Left lobe of liver (tissue), 2 donors: ENCODE measurements around the gene PNMA8A. TPM values are rescaled to one million over a fixed set of nuclear protein-coding genes. Genes with fewer than 3 reads are reported as not detected.

ENCODE experiments used
- ATAC-seq: fragments of 200-7000 bp; cut with Tn5 transposase; one replicate; pipeline ENCODE4 v1.9.1; 2020; ENCODE audit warnings: mild to moderate bottlenecking, moderate library complexity
- DNase-seq: peaks from one replicate; pipeline ENCODE4 v3.0.0-alpha.2; 2020; ENCODE audit warnings: low spot score
- total RNA-seq: library from RNA; stranded (reverse); gene quantifications from one replicate; pipeline ENCODE4 v1.2.1, GENCODE V29; 2021
- donor health status: DM: no; HTN: no; CAD: no; lungs with moderate emphysema.
- donor health status: DM: no; HTN: yes; CAD: no.

Gene PNMA8A
- total RNA-seq, 1 donor from 2014 or later: 0.48 TPM

DNA sequence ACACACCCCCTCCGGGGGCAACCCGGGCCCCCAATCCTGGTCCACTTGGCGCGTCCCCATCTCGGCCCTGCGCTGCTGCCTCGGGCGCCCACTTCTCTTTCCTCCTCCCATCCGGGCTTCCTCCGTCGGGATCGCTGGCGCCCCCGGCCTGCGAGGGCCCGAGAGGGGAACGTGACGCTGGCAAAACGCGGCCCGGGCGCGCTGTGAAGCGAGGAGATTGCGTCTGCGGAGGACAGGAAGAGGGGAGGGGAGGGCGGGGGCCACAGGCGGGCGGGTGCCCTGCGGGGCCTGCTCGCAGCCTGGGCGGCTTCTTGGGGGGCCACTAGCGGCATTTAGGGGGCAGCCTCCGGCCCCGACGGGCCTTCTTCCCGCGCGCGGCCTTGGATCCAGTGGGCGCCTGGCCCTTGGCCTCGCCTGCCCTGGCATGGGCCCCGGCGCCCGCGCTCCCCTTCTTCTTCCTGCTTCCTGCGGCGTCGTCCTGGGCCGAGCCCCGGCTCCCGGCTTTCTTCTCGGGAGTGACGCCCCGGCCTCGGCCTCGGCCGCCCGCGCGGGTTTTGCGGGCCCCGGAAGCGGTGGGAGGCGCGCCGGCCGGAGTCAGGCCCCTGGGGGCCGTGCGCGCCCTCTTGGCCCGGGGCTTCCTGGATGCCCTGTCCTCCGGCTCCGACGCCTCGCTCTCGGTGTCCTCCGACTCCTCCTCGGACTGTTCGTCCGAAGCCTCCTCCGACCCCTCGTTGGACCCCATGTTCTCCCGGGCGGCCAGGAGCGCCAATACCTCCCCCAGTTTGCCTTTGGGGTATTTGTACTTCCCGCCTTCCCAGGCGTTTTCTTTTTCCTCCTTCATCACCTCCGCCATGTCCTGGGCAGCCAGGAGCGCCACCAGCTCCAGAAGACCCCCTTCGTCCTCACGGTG is 22.1 kb upstream of the PNMA8A start:
- DNase-seq (no peak), ATAC-seq (peak; percentile 33)

DNA sequence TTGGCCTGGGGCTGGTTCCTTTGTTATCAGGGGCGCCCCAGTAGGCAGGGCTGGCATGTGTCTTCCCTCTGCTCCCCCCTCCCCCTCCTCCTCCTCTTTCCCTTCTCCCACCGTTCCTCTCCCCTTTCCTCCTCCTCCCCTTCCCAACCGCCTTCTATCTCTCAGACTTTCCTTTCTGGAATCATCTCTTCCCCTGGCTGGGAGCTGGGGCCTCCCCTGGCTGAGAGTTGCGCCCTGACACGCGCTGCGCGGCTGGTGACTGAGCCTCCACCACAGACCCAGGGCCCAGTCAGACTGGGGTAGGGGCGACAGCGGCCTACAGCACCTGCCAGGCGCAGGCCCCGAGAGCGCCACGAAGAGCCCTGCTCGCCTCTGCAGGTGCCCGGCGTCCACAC is 21.5 kb upstream of the PNMA8A start:
- DNase-seq (no peak), ATAC-seq (no peak)

DNA sequence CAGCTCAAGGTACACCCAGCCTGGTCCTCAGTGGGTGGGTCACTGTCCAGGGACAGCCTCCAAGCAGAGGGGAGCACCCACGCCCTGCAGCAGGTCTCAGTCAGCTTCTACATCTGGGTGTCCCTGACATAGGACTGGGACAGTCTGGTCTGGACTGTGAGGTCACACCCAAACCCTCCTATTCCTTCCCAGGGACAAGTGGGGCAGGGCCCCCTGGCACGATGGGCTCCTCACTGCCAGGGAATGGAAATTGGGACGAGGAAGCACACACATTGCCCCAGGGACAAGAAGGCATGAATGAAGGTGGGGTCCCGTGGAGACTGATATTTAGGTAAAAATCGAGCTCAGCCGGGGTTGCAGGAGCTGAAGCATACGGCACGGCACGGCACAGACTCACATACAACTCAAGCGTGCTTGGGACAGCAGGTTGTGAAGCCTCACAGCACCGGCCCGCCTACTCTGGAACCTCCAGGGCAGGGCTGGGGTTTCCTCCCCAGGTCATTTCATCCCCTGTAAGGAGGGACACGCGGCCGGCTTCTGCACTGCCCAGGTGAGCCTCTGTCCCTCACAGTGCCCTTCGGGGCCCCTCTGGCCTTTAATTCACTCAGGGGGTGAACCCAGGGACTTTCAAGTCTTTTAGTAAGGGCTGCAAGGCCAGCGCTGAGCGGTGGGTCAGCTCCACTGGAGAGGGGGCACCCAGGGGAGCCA is 20.8 kb upstream of the PNMA8A start:
- ATAC-seq (no peak), DNase-seq (no peak)

DNA sequence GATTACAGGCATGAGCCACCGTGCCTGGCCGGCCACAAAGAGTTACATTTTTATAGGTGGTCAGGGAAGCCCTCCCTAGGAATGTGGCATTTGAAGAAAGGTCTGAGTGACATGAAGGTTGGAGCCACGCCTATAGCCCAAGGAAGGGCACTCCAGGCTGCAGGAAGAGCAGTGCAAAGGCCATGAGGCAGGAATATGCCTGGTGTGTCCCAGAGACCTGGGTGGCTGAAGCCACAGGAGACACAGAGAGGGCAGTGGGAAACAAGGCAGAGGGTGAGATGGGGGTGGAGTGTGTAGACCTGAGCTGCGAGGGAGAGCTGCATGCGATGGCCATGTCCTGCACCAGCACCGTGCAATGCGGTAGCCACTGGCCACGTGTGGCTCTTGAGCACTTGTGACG is 19.4 kb upstream of the PNMA8A start:
- DNase-seq (no peak), ATAC-seq (no peak)

DNA sequence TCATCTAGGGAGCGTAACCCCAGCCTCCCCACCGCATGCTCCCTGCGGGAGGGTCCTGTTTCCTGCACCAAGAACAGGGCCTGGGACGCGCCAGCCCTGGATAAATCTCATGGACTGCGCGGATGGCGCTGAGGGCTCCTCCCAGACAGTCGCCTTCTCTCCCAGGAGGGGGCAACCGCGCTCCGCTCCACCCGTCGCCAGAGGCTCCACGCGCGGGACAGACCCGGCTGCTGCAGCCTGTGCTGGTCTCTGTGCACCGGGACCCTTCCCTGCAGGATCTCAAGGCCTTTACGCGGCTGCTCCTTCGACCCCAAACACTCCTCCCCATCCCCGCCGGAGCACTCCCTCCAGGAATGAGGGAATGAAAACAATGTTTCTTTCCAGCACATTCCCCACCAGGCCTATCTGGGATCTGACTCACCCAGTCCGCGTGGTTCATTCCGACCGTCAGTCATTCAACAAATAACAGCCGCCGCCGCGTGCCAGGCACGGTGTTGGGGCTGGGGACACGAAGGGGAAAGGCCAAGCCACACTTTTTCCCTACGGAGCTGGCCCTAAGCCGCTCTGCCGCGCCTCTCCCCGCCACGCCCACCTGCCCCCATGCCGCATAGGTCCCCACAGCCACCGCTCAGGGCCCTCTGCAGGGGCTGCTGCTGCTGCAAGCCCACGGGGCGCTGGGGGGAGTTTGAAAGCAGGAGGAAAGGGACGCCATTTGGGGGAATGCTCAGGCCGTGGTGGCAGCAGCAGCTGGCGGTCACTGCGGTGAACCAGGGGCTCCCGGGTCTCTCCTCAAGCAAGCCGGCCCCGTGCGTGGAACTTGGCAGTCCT is 18.3 kb upstream of the PNMA8A start:
- peak; percentile 54 for ATAC-seq
- no peak for DNase-seq

DNA sequence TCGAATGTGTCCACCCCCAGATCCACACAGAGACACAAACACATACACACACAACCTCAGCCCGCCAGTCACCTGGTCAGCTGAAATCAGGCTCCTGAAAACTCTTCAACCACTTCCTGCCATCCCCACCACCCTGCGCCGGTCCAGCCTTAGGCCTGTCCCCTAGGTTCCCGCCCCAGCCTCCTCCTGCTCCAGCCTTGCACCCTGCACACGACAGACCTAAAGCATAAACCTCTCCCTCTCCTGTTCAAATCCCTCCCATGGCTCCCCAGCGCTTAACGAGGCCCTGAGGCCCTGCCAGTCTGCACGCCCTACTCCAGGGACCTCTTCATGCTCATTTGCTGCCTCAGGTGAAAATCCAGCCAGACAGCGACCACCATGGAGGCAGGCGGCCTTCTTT is 17.2 kb upstream of the PNMA8A start:
- ATAC-seq (no peak), DNase-seq (no peak)

DNA sequence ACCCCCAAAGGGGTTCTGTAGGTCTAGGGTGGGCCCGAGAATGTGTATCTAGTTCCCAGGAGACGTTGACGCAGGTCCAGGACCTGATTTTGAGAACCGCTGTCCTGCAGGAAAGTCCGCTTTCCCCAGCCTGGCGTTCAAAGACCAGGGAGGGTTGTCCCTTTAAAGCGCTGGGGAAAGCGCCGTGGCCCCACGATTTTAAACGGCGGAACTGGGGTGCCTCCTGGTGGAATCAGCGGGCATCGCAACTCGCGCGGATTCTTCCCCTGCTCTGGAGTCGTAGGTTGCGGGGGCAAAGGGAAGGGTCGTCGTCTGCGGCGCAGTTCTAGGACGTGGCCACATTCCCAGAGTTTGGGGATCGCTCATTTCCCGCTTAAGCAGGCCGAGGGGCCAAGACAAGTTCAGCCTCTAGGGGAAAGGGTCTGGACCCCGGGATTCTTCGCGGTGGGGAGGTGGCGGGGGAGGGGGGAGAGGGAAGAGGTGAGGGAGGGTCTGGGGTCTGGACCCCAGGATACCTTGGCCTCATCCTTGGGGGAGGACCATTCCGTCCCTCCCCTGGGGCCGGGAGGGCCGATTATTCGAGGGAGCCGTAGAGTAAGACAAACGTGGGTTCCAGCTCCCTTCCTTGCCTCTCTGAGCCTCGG is 16.6 kb upstream of the PNMA8A start:
- ATAC-seq (peak; percentile 93), DNase-seq (peak; percentile 75)

DNA sequence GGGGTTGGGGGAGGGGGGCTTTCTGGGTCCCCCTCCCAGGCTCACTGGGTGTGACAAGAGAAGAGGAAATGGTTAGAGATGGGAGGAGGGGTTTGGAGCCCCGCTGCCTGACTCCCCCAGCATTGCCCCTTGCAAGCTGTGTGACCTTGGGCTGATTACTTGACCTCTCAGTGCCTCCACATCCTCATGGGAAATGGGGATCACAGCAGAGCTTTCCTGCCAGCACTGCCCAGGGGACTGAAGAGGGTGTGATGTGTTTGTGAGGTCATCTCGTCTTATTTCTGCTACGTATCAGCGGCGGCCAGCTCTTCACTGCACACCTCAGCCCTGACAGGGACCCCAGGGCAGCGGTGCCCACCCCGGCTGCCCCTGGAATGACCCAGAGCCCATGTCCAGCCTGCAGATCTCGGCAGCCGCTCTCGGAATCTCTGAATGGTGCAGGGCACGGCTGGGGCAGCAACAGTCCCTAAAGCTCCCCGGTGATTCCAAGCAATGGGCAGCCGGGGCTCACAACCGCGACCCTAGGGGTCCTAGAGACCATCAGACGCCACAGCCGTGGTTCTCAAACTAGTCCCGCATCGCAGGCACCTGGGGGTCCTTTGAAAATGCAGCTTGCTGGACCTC is 15.9 kb upstream of the PNMA8A start:
- no peak for ATAC-seq

DNA sequence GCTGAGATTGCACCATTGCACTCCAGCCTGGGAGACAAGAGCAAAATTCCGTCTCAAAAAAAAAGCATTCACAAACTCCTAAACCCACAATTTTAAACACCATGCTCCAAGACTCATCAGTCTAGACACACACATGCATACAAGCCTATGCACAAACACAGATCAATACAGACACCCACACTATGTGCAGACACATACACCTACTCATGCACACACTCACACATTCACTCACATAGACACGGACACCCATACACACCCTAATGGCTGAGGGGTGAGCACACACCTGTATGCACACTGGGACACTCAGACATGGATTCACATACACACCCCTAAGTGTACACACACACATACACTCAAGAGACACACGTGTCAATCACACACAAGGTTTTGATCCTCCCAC is 15.0 kb upstream of the PNMA8A start:
- no peak for ATAC-seq
- no peak for DNase-seq

More for the DNA sequence above, 15.9 kb upstream of the PNMA8A start:
- no peak for DNase-seq

DNA sequence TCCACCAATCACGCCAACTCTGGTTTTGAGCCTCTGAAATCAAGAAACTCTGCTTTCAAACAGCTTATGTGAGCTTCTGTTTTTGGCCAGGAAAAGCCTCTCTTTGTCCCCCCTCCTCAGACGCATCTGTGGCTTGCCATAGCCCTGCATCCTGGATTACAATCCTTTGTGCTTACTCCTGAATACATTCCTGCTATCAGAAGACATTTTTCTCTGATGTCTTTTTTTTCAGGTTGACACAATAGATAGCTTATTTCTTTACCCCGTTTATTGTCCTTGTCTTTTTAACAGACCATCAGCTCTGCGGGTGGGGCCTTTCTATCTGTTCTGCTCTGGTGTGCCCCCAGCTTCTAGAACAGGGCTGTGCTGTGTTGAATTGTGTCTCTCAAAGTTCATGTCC is 13.3 kb upstream of the PNMA8A start:
- no peak for DNase-seq

DNA sequence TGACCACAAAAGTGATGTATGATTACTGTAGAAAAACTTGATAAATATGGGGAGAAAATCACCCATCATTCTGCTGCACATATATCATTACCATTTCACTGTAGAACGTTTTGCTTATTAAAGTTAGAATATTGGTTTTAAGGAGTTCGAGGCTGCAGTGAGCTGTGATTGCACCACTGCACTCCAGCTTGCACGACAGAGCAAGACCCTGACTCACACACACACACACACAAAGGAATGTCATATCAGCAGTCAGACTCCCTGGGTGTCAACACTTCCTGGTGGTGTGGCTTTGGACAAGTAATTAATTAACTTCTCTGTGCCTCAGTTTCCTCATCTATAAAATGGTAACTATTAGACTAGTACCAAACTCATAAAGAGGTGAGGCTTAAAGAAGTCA is 11.3 kb upstream of the PNMA8A start:
- no peak for ATAC-seq
- DNase-seq: no peak

More for the DNA sequence above, 13.3 kb upstream of the PNMA8A start:
- no peak for ATAC-seq

DNA sequence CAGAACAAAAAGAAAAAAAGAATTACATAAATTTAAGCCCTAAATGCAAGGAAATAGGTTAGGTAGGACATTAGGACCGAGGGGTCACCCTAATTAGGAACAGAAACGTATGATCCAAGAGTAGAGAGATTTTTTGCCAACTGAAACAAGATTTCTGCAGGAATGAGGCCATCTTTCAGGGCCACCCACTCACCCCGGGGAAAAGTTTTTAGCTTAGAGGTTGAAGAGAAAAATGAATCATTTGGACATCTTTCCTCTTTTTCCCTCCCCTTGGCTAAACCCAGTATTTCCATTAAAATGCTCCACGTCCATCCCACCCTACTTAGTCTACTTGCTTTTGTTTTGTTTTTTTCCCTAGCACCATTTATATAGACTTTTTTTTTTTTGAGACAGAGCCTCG is 10.6 kb upstream of the PNMA8A start:
- DNase-seq (no peak), ATAC-seq (no peak)

DNA sequence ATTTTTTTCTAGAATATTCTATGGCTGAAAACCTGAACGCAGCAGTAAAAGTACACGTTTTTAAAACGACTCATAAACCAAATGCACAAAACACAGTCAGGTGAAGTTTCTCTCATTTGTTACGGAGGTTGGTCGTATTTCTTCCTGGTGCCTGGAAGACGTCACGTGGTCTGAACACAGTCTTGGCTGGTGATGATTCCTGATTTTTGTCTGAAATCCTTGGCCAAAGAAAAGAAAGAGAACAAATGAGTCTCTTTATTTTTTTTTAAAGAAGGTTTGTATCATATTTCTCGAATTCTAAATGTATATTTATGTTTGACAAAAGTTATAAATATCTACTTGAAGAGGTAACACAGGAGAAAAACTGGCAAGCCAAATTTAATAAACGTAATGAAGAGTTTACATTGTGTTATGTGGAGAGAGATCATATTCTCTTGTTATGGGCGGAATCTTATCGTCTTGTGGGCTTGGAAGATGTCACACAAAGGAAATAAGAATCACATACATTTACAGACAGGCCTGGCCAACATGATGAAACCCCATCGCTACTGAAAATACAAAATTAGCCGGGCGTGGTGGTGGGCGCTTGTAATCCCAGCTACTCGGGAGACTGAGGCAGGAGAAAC is 10.0 kb upstream of the PNMA8A start:
- DNase-seq (no peak), ATAC-seq (no peak)

DNA sequence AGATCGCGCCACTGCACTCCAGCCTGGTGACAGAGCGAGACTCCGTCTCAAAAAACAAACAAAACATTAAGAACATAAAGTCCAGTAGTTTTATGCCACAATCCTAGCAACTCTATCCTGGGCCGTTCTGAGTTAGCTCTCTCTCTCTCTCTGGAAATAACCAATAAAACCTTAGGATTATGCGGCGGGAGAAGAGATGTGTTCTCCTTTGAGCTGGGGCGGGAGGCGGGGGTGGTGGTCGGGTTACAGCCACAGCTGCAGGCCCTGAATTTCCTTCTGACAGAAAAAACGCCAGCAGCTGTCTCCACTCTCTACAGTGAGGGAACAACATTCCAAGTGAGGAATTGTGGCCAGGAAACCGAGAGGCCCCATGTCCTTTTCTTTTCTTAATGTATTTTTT is 9.1 kb upstream of the PNMA8A start:
- DNase-seq: no peak
- no peak for ATAC-seq

DNA sequence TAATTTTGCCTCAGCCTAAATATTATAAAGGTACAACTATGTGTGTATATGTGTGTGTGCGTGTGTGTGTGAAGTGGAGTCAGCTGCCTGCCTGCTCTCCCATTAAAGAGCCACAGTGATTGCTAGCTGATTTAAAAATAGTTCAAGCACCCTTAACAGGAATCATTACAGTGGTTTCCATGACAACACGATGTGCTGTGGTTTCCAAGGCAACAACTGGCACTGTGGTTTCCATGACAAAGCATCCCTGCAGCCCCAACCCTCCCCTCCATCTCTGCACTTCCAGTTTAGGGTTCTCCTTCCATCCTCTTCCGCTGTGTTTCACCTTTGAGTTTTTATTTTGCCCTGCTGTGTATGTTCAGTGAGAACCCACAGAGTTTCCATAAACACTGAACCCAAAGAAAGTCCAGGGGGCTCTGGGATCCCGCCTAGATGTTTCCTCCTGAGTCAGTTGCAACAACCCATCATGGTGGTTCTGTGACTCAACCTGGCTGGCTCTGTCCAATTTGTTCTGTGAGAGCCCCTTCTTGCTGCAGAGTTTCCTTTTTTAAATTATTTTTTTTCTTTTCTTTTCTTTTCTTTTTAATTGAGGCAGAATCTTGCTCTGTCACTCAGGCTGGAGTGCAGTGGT is 7.1 kb upstream of the PNMA8A start:
- ATAC-seq: no peak
- no peak for DNase-seq

DNA sequence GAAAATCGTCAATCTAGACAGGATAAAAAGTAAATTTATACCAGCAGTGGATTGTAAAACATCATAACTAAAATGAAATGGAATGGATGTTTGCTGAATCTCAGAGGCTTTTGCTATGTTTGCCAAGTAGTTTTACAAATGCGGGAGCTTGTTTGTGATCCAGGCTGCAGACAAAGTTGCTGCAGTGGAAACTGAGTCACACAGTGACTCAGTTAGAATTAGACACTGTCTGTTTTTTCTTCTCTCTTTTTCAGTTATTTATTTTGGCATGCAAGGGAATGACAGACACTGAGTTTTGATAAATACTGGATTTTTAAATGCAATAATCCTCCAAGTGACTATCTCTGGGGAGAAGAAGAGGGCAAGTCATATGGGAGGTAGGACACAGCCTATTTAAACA is 4.6 kb upstream of the PNMA8A start:
- ATAC-seq: no peak
- no peak for DNase-seq

DNA sequence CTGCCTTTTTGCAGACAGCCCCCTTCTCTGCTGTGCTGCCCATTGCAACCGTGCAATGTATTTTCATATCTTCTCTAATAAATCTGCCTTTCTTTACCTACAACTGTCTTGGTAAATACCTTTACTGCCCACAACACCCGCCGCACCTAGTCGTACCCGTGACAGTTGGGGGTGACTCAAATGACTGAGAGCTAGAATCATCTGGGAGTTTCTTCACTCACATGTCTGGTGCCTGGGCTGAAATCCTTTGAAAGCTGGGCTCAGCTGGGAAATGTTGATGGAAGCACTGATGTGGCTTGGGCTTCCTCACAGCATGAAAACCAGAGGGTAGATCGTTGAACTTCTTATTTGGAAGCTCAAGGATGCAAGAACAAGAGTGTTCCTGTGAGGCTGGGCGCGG is 2.8 kb upstream of the PNMA8A start:
- ATAC-seq (no peak), DNase-seq (no peak)

DNA sequence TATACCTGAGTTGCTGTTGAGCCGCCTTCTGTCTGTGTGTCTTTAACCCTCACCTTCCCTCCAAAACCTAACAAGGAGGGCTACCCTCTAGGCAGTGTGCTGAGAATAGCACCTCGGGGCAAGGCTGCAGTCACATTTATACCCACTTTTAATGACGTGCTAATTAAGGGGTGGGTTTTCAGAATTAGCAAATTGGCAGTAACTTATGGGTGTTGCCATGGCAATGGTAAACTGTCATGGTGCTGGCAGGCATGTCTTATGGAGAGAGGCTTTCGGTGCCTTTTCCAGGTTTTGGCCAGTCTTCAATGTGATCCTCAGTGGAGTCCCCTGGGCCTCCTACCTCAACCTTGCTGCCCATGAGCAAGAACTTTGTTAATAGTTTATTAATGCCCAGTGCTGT is 1.2 kb upstream of the PNMA8A start:
- ATAC-seq: no peak
- DNase-seq: no peak

DNA sequence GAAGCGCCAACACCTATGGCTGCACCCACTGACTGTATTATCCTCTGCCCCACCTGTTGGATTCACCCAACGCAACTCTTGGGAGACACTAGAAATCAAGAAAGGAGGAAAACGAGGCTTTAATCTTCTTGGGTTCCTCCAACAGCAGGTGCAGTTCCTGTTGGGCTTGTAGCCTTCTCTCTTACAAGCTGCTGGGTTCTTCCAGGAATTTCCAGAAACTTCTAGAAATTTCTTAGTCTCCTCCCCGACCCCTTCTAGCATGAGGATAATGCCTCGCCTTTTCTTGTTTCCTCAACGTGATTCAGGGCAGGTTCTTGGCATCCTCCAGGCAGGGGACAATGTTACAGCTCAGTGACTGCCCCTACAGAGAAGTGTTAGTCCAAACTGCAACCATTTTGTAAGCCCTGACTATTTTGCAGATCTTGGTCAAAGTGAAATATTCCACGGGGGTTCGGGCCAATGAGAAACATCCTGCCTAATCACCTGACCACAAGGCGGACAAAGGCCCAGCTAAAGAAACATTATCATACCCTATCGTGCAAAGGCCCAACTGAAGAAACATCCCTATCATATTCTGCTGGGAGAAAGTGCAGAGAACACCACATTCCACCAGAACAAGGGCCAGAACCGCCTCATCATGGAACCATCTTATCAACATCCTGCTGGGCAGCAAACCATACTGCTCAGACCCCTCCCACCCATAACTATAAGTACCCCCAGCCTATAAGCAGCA is 614 bp upstream of the PNMA8A start:
- DNase-seq: no peak
- no peak for ATAC-seq
